Measurements from ENCODE around the gene KAT7.

- TF ChIP-seq CTCF (IDR thresholded peaks at IDR 0.05; ENCODE audit: poor library complexity, severe bottlenecking): no peak
- no peak for TF ChIP-seq TAF1 (IDR thresholded peaks at IDR 0.05; ENCODE audit: low read depth)
These were observed 78.5 kb downstream of the KAT7 start for GRCh38 chr17:49866882-49867413.
